RWPE2 (cell line): Measurements from ENCODE around the gene SORCS3.

Experiments used
- ATAC-seq: fragments of 200-7000 bp; cut with Tn5 transposase; 3 replicates; pipeline ENCODE4 v1.9.1; 2021; ENCODE audit warnings: low read depth
- DNase-seq: peaks from one replicate; pipeline ENCODE4 v3.0.0-alpha.2; 2020; ENCODE audit warnings: low spot score
- H3K27ac ChIP-seq: fragments of 450-650 bp; 2 replicates; pipeline ENCODE4 v1.5.1; 2017; ENCODE audit warnings: mild to moderate bottlenecking; ENCODE audit not compliant: poor library complexity, severe bottlenecking
- H3K27me3 ChIP-seq: fragments of 250-450 bp; sonication (Bioruptor Pico); 2 replicates; pipeline ENCODE4 v1.5.1; 2021; ENCODE audit warnings: mild to moderate bottlenecking, moderate library complexity; ENCODE audit not compliant: insufficient read depth, poor library complexity, severe bottlenecking
- H3K36me3 ChIP-seq: fragments of 250-450 bp; sonication (Bioruptor Pico); 2 replicates; pipeline ENCODE4 v1.5.1; 2020; ENCODE audit warnings: low read depth, mild to moderate bottlenecking, moderate library complexity
- H3K4me1 ChIP-seq: fragments of 250-450 bp; sonication (Bioruptor Pico); 2 replicates; pipeline ENCODE4 v1.5.1; 2021; ENCODE audit warnings: mild to moderate bottlenecking, moderate library complexity; ENCODE audit not compliant: insufficient read depth, poor library complexity, severe bottlenecking
- H3K4me3 ChIP-seq: fragments of 250-450 bp; sonication (Bioruptor Pico); 2 replicates; pipeline ENCODE4 v1.5.1; 2021; ENCODE audit warnings: mild to moderate bottlenecking, moderate library complexity; ENCODE audit not compliant: severe bottlenecking
- H3K9me3 ChIP-seq: fragments of 250-450 bp; sonication (Bioruptor Pico); 2 replicates; pipeline ENCODE4 v1.5.1; 2021; ENCODE audit warnings: mild to moderate bottlenecking, moderate library complexity; ENCODE audit not compliant: severe bottlenecking
- CTCF ChIP-seq: fragments of 450-650 bp; IDR thresholded peaks from one replicate; pipeline ENCODE4 v1.5.1; 2017; ENCODE audit warnings: mild to moderate bottlenecking, moderate library complexity; ENCODE audit not compliant: poor library complexity, severe bottlenecking

The SORCS3 gene

GRCh38 chr10:105149371-105149891, 508.3 kb downstream of the SORCS3 start:
- Histone ChIP-seq H3K27me3 (no peaks in the 10 kb centered on the region), H3K27ac (peak overlapping the region; percentile 87), H3K9me3 (no peaks in the 10 kb centered on the region), H3K4me3 (no peak overlapping the region), H3K4me1 (peaks cover 23% of the 10 kb centered on the region), H3K36me3 (no peaks in the 10 kb centered on the region)
- DNase-seq (no peak), ATAC-seq (peak; percentile 85)
- no peak for TF ChIP-seq CTCF

GRCh38 chr10:105150259-105150880, 509.3 kb downstream of the SORCS3 start:
- no peak for TF ChIP-seq CTCF
- H3K27ac ChIP-seq, result peak overlapping the region; percentile 87
- H3K27me3 ChIP-seq, result no peaks in the 10 kb centered on the region
- no peaks in the 10 kb centered on the region for H3K9me3 ChIP-seq
- H3K4me1 ChIP-seq, result peaks cover 23% of the 10 kb centered on the region
- no peak for ATAC-seq
- no peaks in the 10 kb centered on the region for H3K36me3 ChIP-seq
- no peak for DNase-seq
- no peak overlapping the region for H3K4me3 ChIP-seq

- TF ChIP-seq CTCF, result no peak
- Histone ChIP-seq H3K27me3 (no peaks in the 10 kb centered on the region), H3K36me3 (no peaks in the 10 kb centered on the region), H3K4me1 (peaks cover 6% of the 10 kb centered on the region), H3K4me3 (no peak overlapping the region), H3K9me3 (no peaks in the 10 kb centered on the region), H3K27ac (no peak overlapping the region)
- no peak for DNase-seq
- no peak for ATAC-seq
Observed at GRCh38 chr10:105154736-105155135, 513.6 kb downstream of the SORCS3 start.

GRCh38 chr10:105159268-105159667, 518.2 kb downstream of the SORCS3 start:
- no peaks in the 10 kb centered on the region for H3K9me3 ChIP-seq
- no peaks in the 10 kb centered on the region for H3K36me3 ChIP-seq
- no peak for TF ChIP-seq CTCF
- no peak overlapping the region for H3K4me3 ChIP-seq
- no peak for DNase-seq
- H3K27ac ChIP-seq, result no peak overlapping the region
- no peaks in the 10 kb centered on the region for H3K27me3 ChIP-seq
- peak; percentile 25; the same call in 1 of the 3 replicates for ATAC-seq
- H3K4me1 ChIP-seq, result no peaks in the 10 kb centered on the region

GRCh38 chr10:105161149-105161548, 520.1 kb downstream of the SORCS3 start:
- Histone ChIP-seq H3K4me1 (no peaks in the 10 kb centered on the region), H3K4me3 (no peak overlapping the region), H3K9me3 (no peaks in the 10 kb centered on the region), H3K36me3 (no peaks in the 10 kb centered on the region), H3K27me3 (no peaks in the 10 kb centered on the region), H3K27ac (no peak overlapping the region)
- ATAC-seq (no peak), DNase-seq (no peak)
- TF ChIP-seq CTCF, result no peak
